ENCODE results near the gene BRIP1.
"Not testable (repeated sequence)": the region's sequence is repeated elsewhere in the genome, so short reads cannot be mapped to it uniquely, and the experiment has no call there.

Gene BRIP1

DNA sequence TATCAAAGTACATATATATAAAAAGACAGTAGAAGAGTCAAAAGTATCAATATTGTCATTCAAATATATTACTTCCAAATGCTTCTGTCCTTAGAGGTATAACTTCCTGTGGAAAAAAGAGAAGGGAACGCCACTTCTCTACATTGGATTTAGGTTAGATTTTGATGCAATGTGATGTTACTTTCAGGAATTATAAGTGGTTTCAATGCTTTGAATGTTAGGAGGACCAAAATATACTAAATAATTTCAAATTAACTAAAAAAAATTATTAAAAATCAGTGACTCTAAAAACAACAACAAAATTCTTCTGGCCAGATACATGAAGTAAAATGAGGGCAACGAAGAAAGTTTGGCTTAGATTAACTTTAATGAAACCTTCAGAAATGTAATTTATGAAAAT lies 88.0 kb downstream of the BRIP1 start:
- Histone ChIP-seq H3K27me3 (ENCODE audit: insufficient read depth, low read length) (no peaks in the 10 kb centered on the region), H3K9me3 (ENCODE audit: low read length) (peaks cover 2% of the 10 kb centered on the region), H2AFZ (ENCODE audit: low read depth, low read length) (no peak overlapping the region), H3K36me3 (ENCODE audit: insufficient read depth, low read length) (peaks cover 15% of the 10 kb centered on the region), H3K4me3 (ENCODE audit: low read length) (no peak overlapping the region), H3K4me1 (ENCODE audit: insufficient read depth, low read length) (no peaks in the 10 kb centered on the region)

DNA sequence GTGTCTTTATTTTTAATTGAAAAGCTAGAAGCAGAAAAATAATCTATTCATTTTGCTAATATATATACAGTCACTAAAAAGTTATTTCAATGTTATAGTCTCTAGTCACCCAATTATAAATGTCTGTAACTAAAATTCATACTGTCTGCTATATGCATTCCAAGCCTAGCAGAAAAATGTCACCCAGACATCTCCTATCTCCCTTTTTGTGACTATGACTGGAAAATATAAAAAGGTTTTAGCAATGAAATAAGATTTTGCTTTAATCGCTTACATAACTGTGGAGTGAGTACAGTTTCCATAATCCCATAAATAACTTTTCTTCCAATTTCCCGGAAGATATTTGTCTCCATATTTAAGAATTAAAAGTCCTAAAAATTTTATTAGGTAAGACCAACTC lies 88.6 kb downstream of the BRIP1 start:
- Histone ChIP-seq H3K4me3 (ENCODE audit: low read length) (no peak overlapping the region), H3K9me3 (ENCODE audit: low read length) (peaks cover 2% of the 10 kb centered on the region), H3K4me1 (ENCODE audit: insufficient read depth, low read length) (no peaks in the 10 kb centered on the region), H3K27me3 (ENCODE audit: insufficient read depth, low read length) (no peaks in the 10 kb centered on the region), H3K36me3 (ENCODE audit: insufficient read depth, low read length) (peaks cover 18% of the 10 kb centered on the region), H2AFZ (ENCODE audit: low read depth, low read length) (no peak overlapping the region)

DNA sequence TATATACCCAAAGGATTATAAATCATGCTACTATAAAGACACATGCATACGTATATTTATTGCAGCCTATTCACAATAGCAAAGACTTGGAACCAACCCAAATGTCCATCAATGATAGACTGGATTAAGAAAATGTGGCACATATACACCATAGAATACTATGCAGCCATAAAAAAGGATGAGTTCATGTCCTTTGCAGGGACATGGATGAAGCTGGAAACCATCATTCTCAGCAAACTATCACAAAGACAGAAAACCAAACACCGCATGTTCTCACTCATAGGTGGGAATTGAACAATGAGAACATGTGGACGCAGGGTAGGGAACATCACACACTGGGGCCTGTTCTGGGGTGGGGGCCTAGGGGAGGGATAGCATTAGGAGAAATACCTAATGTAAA lies 89.2 kb downstream of the BRIP1 start:
- not testable (repeated sequence) for H3K27me3 ChIP-seq (ENCODE audit: insufficient read depth, low read length); H3K4me1 ChIP-seq (ENCODE audit: insufficient read depth, low read length); H3K9me3 ChIP-seq (ENCODE audit: low read length); H2AFZ ChIP-seq (ENCODE audit: low read depth, low read length); H3K4me3 ChIP-seq (ENCODE audit: low read length)
- peaks cover 18% of the 10 kb centered on the region for H3K36me3 ChIP-seq (ENCODE audit: insufficient read depth, low read length)

DNA sequence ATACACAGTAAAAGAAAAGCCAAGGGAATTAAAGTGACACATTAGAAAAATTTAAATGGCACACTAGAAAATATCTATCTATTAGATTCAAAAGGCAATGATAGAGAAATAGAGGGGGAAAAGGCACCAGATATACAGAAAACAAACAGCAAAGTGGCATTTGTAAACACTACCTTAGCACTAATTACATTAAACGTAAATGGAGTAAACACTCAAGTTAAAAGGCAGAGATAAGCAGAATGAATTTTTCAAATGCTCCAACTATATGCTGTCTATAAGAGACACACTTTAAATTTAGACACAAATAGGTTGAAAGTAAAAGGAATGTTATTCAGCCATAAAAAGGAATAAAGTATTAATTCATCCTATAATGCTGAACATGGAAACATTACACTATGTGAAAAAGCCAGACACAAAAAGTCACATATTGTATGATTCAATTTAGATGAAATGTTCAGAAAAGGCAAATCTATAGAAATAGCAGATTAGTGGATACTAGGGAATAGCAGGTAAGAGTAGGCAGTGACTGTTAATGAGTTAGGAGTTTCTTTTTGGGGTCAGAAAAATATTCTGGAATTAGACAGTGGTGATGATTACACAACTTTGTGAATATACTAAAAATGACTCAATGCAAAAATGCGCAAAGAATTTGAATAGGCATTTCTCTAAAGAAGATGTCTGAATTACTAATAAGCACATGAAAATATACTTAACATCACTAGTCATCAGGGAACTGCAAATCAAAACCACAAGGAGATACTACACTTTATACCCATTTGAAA lies 92.4 kb downstream of the BRIP1 start:
- no peaks in the 10 kb centered on the region for H3K27me3 ChIP-seq (ENCODE audit: insufficient read depth, low read length)
- no peak overlapping the region for H3K4me3 ChIP-seq (ENCODE audit: low read length)
- no peak overlapping the region for H2AFZ ChIP-seq (ENCODE audit: low read depth, low read length)
- peaks cover 14% of the 10 kb centered on the region for H3K36me3 ChIP-seq (ENCODE audit: insufficient read depth, low read length)
- no peaks in the 10 kb centered on the region for H3K4me1 ChIP-seq (ENCODE audit: insufficient read depth, low read length)
- peaks cover 2% of the 10 kb centered on the region for H3K9me3 ChIP-seq (ENCODE audit: low read length)

DNA sequence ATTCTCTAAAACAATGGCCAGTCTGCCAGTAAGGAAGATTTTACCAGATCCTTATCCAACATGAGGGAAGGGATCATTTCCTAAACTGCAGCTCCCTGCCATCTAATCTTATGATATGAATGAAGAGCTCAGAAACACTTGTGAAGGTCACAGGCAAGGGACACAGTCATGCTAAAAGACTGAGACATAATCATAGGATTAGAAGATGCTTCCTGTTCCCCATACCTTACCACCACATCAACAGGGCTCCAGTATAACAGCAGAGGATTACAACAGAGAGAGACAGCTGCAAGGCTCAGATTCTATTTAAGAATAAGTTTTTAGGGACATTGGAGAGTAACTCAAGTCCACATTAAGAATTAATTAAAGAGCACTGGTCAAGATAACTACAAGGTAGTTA lies 93.3 kb downstream of the BRIP1 start:
- Histone ChIP-seq H3K4me1 (ENCODE audit: insufficient read depth, low read length) (no peaks in the 10 kb centered on the region), H2AFZ (ENCODE audit: low read depth, low read length) (no peak overlapping the region), H3K27me3 (ENCODE audit: insufficient read depth, low read length) (no peaks in the 10 kb centered on the region), H3K9me3 (ENCODE audit: low read length) (peaks cover 2% of the 10 kb centered on the region), H3K36me3 (ENCODE audit: insufficient read depth, low read length) (peaks cover 12% of the 10 kb centered on the region), H3K4me3 (ENCODE audit: low read length) (no peak overlapping the region)

DNA sequence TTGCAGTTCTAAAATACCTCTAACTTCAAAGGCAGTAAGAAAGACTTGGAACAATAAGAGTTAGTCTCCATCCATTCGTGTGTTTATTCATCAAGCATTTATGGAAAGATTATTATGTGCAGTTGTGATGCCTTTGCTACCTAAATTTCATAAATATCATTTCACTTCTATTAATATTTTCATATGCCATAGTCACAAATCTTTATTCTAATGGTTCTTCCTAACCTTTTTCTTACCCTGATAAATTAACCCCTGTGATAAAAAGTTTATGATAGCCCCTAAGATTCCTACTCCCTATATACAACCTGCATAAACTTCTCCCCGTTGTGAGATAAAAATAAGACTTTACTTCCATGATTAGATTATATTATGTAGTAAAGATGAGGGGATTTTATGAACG lies 94.9 kb downstream of the BRIP1 start:
- Histone ChIP-seq H2AFZ (ENCODE audit: low read depth, low read length) (no peak overlapping the region), H3K9me3 (ENCODE audit: low read length) (peaks cover 2% of the 10 kb centered on the region), H3K27me3 (ENCODE audit: insufficient read depth, low read length) (no peaks in the 10 kb centered on the region), H3K4me3 (ENCODE audit: low read length) (no peak overlapping the region), H3K36me3 (ENCODE audit: insufficient read depth, low read length) (peaks cover 17% of the 10 kb centered on the region), H3K4me1 (ENCODE audit: insufficient read depth, low read length) (no peaks in the 10 kb centered on the region)

DNA sequence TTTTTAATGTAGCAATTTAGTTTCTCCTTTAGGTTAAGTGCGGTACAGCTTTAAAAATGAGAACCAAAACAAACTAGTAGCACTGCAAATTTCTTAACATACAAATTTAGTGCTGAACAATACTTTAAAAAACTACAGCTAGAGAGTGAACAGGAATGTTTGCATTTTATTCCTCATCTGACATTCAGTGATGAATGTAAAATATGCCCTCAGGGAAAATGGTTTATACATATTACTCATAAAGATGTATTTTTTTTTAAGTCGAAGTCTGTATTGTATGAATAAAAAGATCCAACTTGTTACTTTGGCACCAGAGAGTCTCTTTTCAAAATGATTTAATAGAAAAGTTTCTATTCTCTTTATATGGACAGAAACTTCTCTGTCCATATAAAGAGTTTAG lies 96.8 kb downstream of the BRIP1 start:
- no peaks in the 10 kb centered on the region for H3K4me1 ChIP-seq (ENCODE audit: insufficient read depth, low read length)
- H2AFZ ChIP-seq (ENCODE audit: low read depth, low read length): no peak overlapping the region
- no peaks in the 10 kb centered on the region for H3K27me3 ChIP-seq (ENCODE audit: insufficient read depth, low read length)
- peaks cover 17% of the 10 kb centered on the region for H3K36me3 ChIP-seq (ENCODE audit: insufficient read depth, low read length)
- no peak overlapping the region for H3K4me3 ChIP-seq (ENCODE audit: low read length)
- peaks cover 4% of the 10 kb centered on the region for H3K9me3 ChIP-seq (ENCODE audit: low read length)

DNA sequence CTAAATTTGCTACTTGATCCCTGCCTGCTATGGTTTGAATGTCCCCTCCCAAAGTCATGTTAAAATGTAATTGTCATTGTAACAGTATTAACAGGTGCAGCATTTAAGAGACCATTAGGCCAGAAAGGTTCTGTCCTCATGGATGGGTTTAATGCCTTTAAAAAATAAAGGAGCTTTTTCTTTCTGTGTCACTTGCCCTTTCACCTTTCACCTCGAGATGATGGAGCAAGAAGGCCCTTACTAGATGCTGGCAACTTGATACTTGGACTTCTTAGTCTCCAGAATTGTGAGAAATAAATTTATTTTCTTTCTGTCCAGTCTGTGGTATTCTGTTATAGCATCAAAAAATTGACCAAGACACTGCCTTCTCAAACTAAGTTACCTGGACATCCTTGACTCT lies 98.5 kb downstream of the BRIP1 start:
- H3K36me3 ChIP-seq (ENCODE audit: insufficient read depth, low read length): peaks cover 9% of the 10 kb centered on the region

DNA sequence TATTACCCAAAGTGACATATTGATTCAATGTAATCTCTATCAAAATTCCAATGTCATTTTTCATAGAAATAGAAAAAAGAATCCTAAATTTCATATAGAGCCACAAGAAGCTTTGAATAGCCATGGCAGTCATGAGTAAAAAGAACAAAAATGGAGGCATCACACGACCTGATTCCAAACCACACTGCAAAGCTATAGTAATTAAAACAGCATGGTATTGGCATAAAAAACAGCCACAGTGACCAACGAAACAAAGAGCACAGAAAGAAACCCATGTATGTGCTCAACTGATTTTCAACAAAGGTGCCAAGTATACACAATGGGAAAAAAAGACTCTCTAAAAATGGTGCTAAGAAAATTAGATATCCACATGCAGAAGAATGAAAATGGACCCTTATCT lies 101.5 kb downstream of the BRIP1 start:
- Histone ChIP-seq H3K27me3 (ENCODE audit: insufficient read depth, low read length) (no peaks in the 10 kb centered on the region), H3K9me3 (ENCODE audit: low read length) (peaks cover 3% of the 10 kb centered on the region), H2AFZ (ENCODE audit: low read depth, low read length) (no peak overlapping the region), H3K4me1 (ENCODE audit: insufficient read depth, low read length) (no peaks in the 10 kb centered on the region), H3K36me3 (ENCODE audit: insufficient read depth, low read length) (peaks cover 5% of the 10 kb centered on the region), H3K4me3 (ENCODE audit: low read length) (no peak overlapping the region)

More for the DNA sequence above, 98.5 kb downstream of the BRIP1 start:
- no peaks in the 10 kb centered on the region for H3K27me3 ChIP-seq (ENCODE audit: insufficient read depth, low read length)
- no peak overlapping the region for H3K4me3 ChIP-seq (ENCODE audit: low read length)
- no peak overlapping the region for H2AFZ ChIP-seq (ENCODE audit: low read depth, low read length)
- H3K9me3 ChIP-seq (ENCODE audit: low read length): peaks cover 3% of the 10 kb centered on the region
- no peaks in the 10 kb centered on the region for H3K4me1 ChIP-seq (ENCODE audit: insufficient read depth, low read length)

DNA sequence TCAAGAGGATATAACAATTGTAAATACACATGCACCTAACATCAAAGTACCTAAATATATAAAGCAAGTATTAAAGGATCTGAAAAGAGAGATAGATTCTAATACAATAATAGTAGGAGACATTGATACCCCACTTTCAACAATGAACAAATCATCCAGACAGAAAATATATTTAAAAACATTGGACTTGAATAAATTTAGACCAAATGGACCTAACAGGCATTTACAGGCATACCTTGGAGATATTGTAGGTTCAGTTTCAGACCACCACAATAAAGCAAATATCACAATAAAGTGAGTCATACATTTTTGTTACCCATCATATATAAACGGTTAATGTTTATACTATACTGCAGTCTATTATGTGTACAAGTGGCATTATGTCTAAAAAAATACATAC lies 104.0 kb downstream of the BRIP1 start:
- peaks cover 7% of the 10 kb centered on the region for H3K36me3 ChIP-seq (ENCODE audit: insufficient read depth, low read length)
- no peaks in the 10 kb centered on the region for H3K4me1 ChIP-seq (ENCODE audit: insufficient read depth, low read length)
- H3K9me3 ChIP-seq (ENCODE audit: low read length): peaks cover 3% of the 10 kb centered on the region
- no peaks in the 10 kb centered on the region for H3K27me3 ChIP-seq (ENCODE audit: insufficient read depth, low read length)
- no peak overlapping the region for H3K4me3 ChIP-seq (ENCODE audit: low read length)
- no peak overlapping the region for H2AFZ ChIP-seq (ENCODE audit: low read depth, low read length)

DNA sequence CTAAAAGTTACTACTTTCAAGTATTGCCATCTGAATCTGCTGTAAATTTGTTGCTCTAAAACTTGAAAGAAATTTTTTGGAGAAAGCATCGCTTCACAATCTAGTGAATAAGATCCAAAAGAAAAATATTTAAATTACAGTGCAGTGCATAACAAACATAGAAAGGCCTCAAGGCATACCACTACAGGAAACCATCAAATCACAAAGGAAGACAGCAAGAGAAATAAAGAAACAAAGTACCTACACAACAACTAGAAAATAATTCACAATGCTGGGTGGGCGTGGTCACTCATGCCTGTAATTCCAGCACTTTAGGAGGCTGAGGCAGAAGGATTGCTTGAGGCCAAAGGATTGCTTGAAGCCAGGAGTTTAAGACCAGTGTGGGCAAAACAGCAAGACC lies 104.9 kb downstream of the BRIP1 start:
- Histone ChIP-seq H3K4me1 (ENCODE audit: insufficient read depth, low read length) (no peaks in the 10 kb centered on the region), H2AFZ (ENCODE audit: low read depth, low read length) (no peak overlapping the region), H3K9me3 (ENCODE audit: low read length) (peaks cover 3% of the 10 kb centered on the region), H3K4me3 (ENCODE audit: low read length) (no peak overlapping the region), H3K36me3 (ENCODE audit: insufficient read depth, low read length) (peaks cover 6% of the 10 kb centered on the region), H3K27me3 (ENCODE audit: insufficient read depth, low read length) (no peaks in the 10 kb centered on the region)

DNA sequence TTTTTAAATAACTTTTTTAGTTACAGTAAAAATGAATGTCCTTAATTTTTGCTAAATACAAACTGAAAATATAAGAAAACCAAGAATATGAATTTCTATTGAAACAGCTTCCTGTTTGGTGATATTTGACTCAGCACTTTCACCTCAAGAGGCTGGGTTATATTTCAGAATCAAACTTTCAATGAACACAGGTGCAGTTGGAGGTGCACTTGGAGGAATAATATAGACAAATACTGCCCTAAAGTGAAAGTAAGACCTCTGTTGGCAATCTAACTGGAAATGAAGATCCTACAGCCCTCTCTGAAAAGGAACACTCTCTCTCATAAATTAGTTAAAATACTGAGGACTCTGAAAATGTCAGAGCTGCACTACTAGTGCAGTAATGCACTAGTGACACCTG lies 106.2 kb downstream of the BRIP1 start:
- H3K9me3 ChIP-seq (ENCODE audit: low read length): peaks cover 3% of the 10 kb centered on the region
- H3K4me3 ChIP-seq (ENCODE audit: low read length): no peak overlapping the region
- peaks cover 6% of the 10 kb centered on the region for H3K36me3 ChIP-seq (ENCODE audit: insufficient read depth, low read length)

DNA sequence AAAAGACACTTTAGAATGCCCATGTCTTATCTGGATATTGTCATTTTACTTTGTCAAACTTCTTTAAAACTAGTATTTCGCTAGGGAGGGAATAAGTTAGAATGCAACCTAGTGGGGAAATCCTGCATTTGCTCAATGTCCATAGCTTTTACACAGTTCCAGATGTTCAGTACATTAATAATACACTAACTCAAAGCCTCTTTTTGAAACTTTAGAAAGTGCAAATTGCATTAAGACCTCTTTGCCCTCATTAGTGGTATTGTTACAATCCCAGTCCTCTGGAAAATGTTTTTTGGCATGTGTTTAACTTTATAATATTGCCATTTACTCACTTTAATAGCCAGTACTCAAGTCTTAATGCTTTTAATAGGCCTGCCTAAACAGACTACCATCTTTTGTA lies 106.8 kb downstream of the BRIP1 start:
- H3K9me3 ChIP-seq (ENCODE audit: low read length): no peaks in the 10 kb centered on the region
- no peaks in the 10 kb centered on the region for H3K4me1 ChIP-seq (ENCODE audit: insufficient read depth, low read length)
- H3K36me3 ChIP-seq (ENCODE audit: insufficient read depth, low read length): peaks cover 6% of the 10 kb centered on the region
- H3K4me3 ChIP-seq (ENCODE audit: low read length): no peak overlapping the region
- H3K27me3 ChIP-seq (ENCODE audit: insufficient read depth, low read length): no peaks in the 10 kb centered on the region
- no peak overlapping the region for H2AFZ ChIP-seq (ENCODE audit: low read depth, low read length)

More for the DNA sequence above, 106.2 kb downstream of the BRIP1 start:
- Histone ChIP-seq H2AFZ (ENCODE audit: low read depth, low read length) (no peak overlapping the region), H3K27me3 (ENCODE audit: insufficient read depth, low read length) (no peaks in the 10 kb centered on the region), H3K4me1 (ENCODE audit: insufficient read depth, low read length) (no peaks in the 10 kb centered on the region)

DNA sequence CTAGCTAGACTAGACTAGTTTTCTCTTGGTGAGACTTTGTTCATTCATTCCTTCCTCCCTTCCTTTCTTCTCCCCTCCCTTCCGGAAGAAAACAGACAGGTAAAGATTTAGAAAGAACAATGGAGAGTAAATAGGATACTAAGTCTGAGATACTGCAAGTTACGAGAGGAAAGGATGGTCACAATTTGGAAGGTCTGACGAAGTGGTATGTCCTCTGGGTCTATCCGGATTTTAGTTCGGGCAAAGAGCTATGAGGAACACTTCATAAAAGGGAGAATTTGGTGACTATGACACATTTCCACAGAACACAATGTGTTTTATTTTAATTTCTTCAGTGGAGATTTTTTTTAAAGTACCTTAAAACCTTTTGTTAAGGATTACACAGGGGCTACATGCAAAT lies 107.7 kb downstream of the BRIP1 start:
- no peaks in the 10 kb centered on the region for H3K4me1 ChIP-seq (ENCODE audit: insufficient read depth, low read length)
- no peaks in the 10 kb centered on the region for H3K9me3 ChIP-seq (ENCODE audit: low read length)
- no peaks in the 10 kb centered on the region for H3K27me3 ChIP-seq (ENCODE audit: insufficient read depth, low read length)
- H2AFZ ChIP-seq (ENCODE audit: low read depth, low read length): no peak overlapping the region
- no peak overlapping the region for H3K4me3 ChIP-seq (ENCODE audit: low read length)
- peaks cover 7% of the 10 kb centered on the region for H3K36me3 ChIP-seq (ENCODE audit: insufficient read depth, low read length)

Data from neuron (in vitro differentiated cells).